ENCODE results near the gene PTPN12. TPM values are rescaled to one million over a fixed set of nuclear protein-coding genes. Genes with fewer than 3 reads are reported as not detected.

PTPN12 gene
- total and polyA plus RNA-seq, 7 experiments from 2014 or later, result 1.4 to 50.0 (median 22.6) TPM

GRCh38 chr7:77626586-77627308 is 89.7 kb downstream of the PTPN12 start:
- POLR2A ChIA-PET, result no interaction called here
- DNase-seq, result no peak
- Histone ChIP-seq H3K4me3 (ENCODE audit: low read length) (no peak overlapping the region), H3K4me1 (ENCODE audit: control insufficient read depth in 2 of 2, insufficient read depth in 2 of 2, low read length in 2 of 2) (no peaks in the 10 kb centered on the region), H3K36me3 (ENCODE audit: control insufficient read depth in 2 of 3, insufficient read depth in 3 of 3, low read length in 3 of 3) (peaks cover 0 to 12% (median 0%) of the 10 kb centered on the region in 3 experiments), H3K27me3 (ENCODE audit: control insufficient read depth in 2 of 2, insufficient read depth in 2 of 2, low read length in 2 of 2) (no peaks in the 10 kb centered on the region), H3K9me3 (ENCODE audit: control insufficient read depth in 2 of 3, low read length in 3 of 3) (no peaks in the 10 kb centered on the region), H3K27ac (ENCODE audit: low read depth, low read length) (no peak overlapping the region)
- H3K27me3 Mint-ChIP-seq, result no peaks in the 10 kb centered on the region
- H3K27ac Mint-ChIP-seq, result peak overlapping the region in 1 of 9 donors; percentile 76
- intact Hi-C loops (cut with micrococcal nuclease), result no loop called here
- CTCF ChIA-PET, result no interaction called here
- no peak for ATAC-seq
- H3K9me3 Mint-ChIP-seq, result no peaks in the 10 kb centered on the region
- H3K36me3 Mint-ChIP-seq, result peaks cover 0 to 19% (median 12%) of the 10 kb centered on the region in 5 donors
- H3K4me3 Mint-ChIP-seq, result no peak overlapping the region
- H3K4me1 Mint-ChIP-seq, result peaks cover 0 to 5% (median 0%) of the 10 kb centered on the region in 7 donors

DNA sequence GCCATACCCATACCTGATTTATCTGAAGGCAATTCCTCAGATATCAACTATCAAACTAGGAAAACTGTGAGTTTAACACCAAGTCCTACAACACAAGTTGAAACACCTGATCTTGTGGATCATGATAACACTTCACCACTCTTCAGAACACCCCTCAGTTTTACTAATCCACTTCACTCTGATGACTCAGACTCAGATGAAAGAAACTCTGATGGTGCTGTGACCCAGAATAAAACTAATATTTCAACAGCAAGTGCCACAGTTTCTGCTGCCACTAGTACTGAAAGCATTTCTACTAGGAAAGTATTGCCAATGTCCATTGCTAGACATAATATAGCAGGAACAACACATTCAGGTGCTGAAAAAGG is 90.2 kb downstream of the PTPN12 start:
- ATAC-seq (no peak), DNase-seq (no peak)
- H3K36me3 Mint-ChIP-seq, result peaks cover 0 to 14% (median 12%) of the 10 kb centered on the region in 5 donors
- no peak overlapping the region for H3K4me3 Mint-ChIP-seq
- no peak overlapping the region for H3K4me3 ChIP-seq (ENCODE audit: low read length)
- H3K9me3 Mint-ChIP-seq, result no peaks in the 10 kb centered on the region
- H3K27ac Mint-ChIP-seq, result peak overlapping the region in 1 of 9 donors; percentile 11
- H3K9me3 ChIP-seq (ENCODE audit: control insufficient read depth in 2 of 3, low read length in 3 of 3), result no peaks in the 10 kb centered on the region
- intact Hi-C loops (cut with micrococcal nuclease), result no loop called here
- ChIA-PET CTCF (interaction anchor here (1.2 kb wide), 1 partner anchor 31 kb away, joined by 3 read pairs; no protein-coding TSS in a partner anchor), POLR2A (no interaction called here)
- no peaks in the 10 kb centered on the region for H3K4me1 ChIP-seq (ENCODE audit: control insufficient read depth in 2 of 2, insufficient read depth in 2 of 2, low read length in 2 of 2)
- peaks cover 0 to 5% (median 0%) of the 10 kb centered on the region in 7 donors for H3K4me1 Mint-ChIP-seq
- no peaks in the 10 kb centered on the region for H3K27me3 Mint-ChIP-seq
- H3K36me3 ChIP-seq (ENCODE audit: control insufficient read depth in 2 of 3, insufficient read depth in 3 of 3, low read length in 3 of 3), result peaks cover 0 to 12% (median 0%) of the 10 kb centered on the region in 3 experiments
- H3K27me3 ChIP-seq (ENCODE audit: control insufficient read depth in 2 of 2, insufficient read depth in 2 of 2, low read length in 2 of 2), result no peaks in the 10 kb centered on the region
- no peak overlapping the region for H3K27ac ChIP-seq (ENCODE audit: low read depth, low read length)

- no peaks in the 10 kb centered on the region for H3K9me3 Mint-ChIP-seq
- Histone ChIP-seq H3K27ac (ENCODE audit: low read depth, low read length) (no peak overlapping the region), H3K36me3 (ENCODE audit: control insufficient read depth in 2 of 3, insufficient read depth in 3 of 3, low read length in 3 of 3) (peaks cover 0 to 12% (median 0%) of the 10 kb centered on the region in 3 experiments), H3K4me3 (ENCODE audit: low read length) (no peak overlapping the region), H3K4me1 (ENCODE audit: control insufficient read depth in 2 of 2, insufficient read depth in 2 of 2, low read length in 2 of 2) (no peaks in the 10 kb centered on the region), H3K9me3 (ENCODE audit: control insufficient read depth in 2 of 3, low read length in 3 of 3) (no peaks in the 10 kb centered on the region), H3K27me3 (ENCODE audit: control insufficient read depth in 2 of 2, insufficient read depth in 2 of 2, low read length in 2 of 2) (no peaks in the 10 kb centered on the region)
- POLR2A ChIA-PET, result no interaction called here
- no peak for DNase-seq
- no peak overlapping the region for H3K4me3 Mint-ChIP-seq
- CTCF ChIA-PET, result no interaction called here
- intact Hi-C loops (cut with micrococcal nuclease), result no loop called here
- no peaks in the 10 kb centered on the region for H3K27me3 Mint-ChIP-seq
- peaks cover 0 to 18% (median 12%) of the 10 kb centered on the region in 5 donors for H3K36me3 Mint-ChIP-seq
- no peak for ATAC-seq
- peaks cover 0 to 5% (median 0%) of the 10 kb centered on the region in 7 donors for H3K4me1 Mint-ChIP-seq
- H3K27ac Mint-ChIP-seq, result peak overlapping the region in 1 of 9 donors; percentile 22
Observed at GRCh38 chr7:77629797-77630196, 92.7 kb downstream of the PTPN12 start.

GRCh38 chr7:77631820-77632219 is 94.7 kb downstream of the PTPN12 start:
- H3K27me3 Mint-ChIP-seq, result no peaks in the 10 kb centered on the region
- peaks cover 0 to 2% (median 0%) of the 10 kb centered on the region in 7 donors for H3K4me1 Mint-ChIP-seq

DNA sequence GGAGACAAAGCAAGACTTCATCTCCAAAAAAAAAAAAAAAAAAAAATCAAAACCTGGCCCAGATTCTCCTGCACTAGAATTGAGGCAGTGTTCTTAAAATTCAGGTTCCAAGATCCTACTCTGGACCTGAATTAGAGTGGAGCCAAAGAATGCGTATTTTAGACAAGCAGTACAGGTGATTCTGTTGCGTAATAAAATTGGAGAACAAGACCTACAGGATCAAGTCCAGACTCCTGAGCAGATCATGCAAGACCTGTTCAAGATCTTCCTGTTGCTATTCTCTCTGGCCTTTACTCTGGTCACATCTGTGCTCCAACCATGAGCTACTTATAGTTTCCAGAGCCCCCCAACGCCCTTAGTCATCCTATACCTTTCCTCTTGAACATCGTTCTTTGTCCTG is 107.7 kb downstream of the PTPN12 start:
- Mint-ChIP-seq H3K36me3 (peaks cover 0 to 16% (median 5%) of the 10 kb centered on the region in 5 donors), H3K27me3 (no peaks in the 10 kb centered on the region), H3K27ac (peak overlapping the region in 2 of 9 donors; percentile 4 to 62), H3K4me3 (no peak overlapping the region), H3K4me1 (peaks cover 0 to 2% (median 0%) of the 10 kb centered on the region in 7 donors), H3K9me3 (no peaks in the 10 kb centered on the region)
- ATAC-seq, result no peak
- Histone ChIP-seq H3K9me3 (ENCODE audit: control insufficient read depth in 2 of 3, low read length in 3 of 3) (no peaks in the 10 kb centered on the region), H3K36me3 (ENCODE audit: control insufficient read depth in 2 of 3, insufficient read depth in 3 of 3, low read length in 3 of 3) (no peaks in the 10 kb centered on the region), H3K4me1 (ENCODE audit: control insufficient read depth in 2 of 2, insufficient read depth in 2 of 2, low read length in 2 of 2) (no peaks in the 10 kb centered on the region), H3K27ac (ENCODE audit: low read depth, low read length) (no peak overlapping the region), H3K27me3 (ENCODE audit: control insufficient read depth in 2 of 2, insufficient read depth in 2 of 2, low read length in 2 of 2) (no peaks in the 10 kb centered on the region), H3K4me3 (ENCODE audit: low read length) (no peak overlapping the region)
- CTCF ChIA-PET, result no interaction called here
- no peak for DNase-seq
- intact Hi-C loops (cut with micrococcal nuclease), result no loop called here
- POLR2A ChIA-PET, result no interaction called here

More at GRCh38 chr7:77631820-77632219, 94.7 kb downstream of the PTPN12 start:
- ChIA-PET CTCF (interaction anchor here (0.8 to 1.4 kb wide), 3 partner anchors 20 to 128 kb away, joined by 3 to 4 read pairs (median 3); no protein-coding TSS in a partner anchor), POLR2A (no interaction called here)
- Mint-ChIP-seq H3K27ac (no peak overlapping the region), H3K4me3 (no peak overlapping the region), H3K36me3 (peaks cover 0 to 9% (median 3%) of the 10 kb centered on the region in 5 donors), H3K9me3 (no peaks in the 10 kb centered on the region)
- H3K27me3 ChIP-seq (ENCODE audit: control insufficient read depth in 2 of 2, insufficient read depth in 2 of 2, low read length in 2 of 2), result no peaks in the 10 kb centered on the region
- intact Hi-C loops (cut with micrococcal nuclease), result no loop called here
- H3K4me3 ChIP-seq (ENCODE audit: low read length), result no peak overlapping the region
- H3K9me3 ChIP-seq (ENCODE audit: control insufficient read depth in 2 of 3, low read length in 3 of 3), result no peaks in the 10 kb centered on the region
- no peak for ATAC-seq
- DNase-seq, result no peak
- H3K36me3 ChIP-seq (ENCODE audit: control insufficient read depth in 2 of 3, insufficient read depth in 3 of 3, low read length in 3 of 3), result peaks cover 0 to 7% (median 0%) of the 10 kb centered on the region in 3 experiments
- H3K27ac ChIP-seq (ENCODE audit: low read depth, low read length), result no peak overlapping the region
- no peaks in the 10 kb centered on the region for H3K4me1 ChIP-seq (ENCODE audit: control insufficient read depth in 2 of 2, insufficient read depth in 2 of 2, low read length in 2 of 2)

DNA sequence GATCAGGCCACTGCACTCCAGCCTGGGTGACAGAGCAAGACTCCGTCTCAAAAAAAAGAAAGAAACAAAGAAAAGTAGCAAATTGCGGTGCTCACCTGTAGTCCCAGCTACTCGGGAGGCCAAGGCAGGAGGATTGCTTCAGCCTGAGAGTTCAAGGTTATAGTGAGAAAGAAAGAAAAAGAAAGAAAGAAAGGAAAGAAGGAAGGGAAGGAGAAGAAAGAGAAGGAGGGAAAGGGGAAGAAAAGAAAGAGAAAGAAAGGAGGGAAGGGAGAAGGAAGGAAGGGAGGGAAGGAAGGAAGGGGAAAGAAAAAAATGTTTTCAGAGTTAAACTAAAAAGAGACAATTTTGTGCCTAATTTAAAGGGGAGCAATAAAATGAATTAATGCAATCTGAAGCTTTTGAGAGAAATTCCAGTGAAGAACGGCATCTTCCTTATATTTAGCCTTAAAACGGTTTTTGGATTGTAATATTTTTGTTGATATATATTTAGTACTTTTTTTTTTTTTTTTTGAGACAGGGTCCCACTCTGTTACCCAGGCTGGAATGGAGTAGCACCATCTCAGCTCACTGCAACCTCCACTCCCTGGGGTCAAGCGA is 111.7 kb downstream of the PTPN12 start:
- intact Hi-C loops (cut with micrococcal nuclease), result no loop called here
- no peaks in the 10 kb centered on the region for H3K27me3 ChIP-seq (ENCODE audit: control insufficient read depth in 2 of 2, insufficient read depth in 2 of 2, low read length in 2 of 2)
- Mint-ChIP-seq H3K4me3 (no peak overlapping the region), H3K27ac (peak overlapping the region in 1 of 9 donors; percentile 42), H3K27me3 (no peaks in the 10 kb centered on the region), H3K4me1 (peaks cover 0 to 2% (median 0%) of the 10 kb centered on the region in 7 donors), H3K9me3 (no peaks in the 10 kb centered on the region), H3K36me3 (peaks cover 0 to 9% (median 0%) of the 10 kb centered on the region in 5 donors)
- H3K36me3 ChIP-seq (ENCODE audit: control insufficient read depth in 2 of 3, insufficient read depth in 3 of 3, low read length in 3 of 3), result no peaks in the 10 kb centered on the region
- no peaks in the 10 kb centered on the region for H3K9me3 ChIP-seq (ENCODE audit: control insufficient read depth in 2 of 3, low read length in 3 of 3)
- ATAC-seq (no peak), DNase-seq (no peak)
- ChIA-PET CTCF (interaction anchor here (0.7 to 5.2 kb wide), 3 partner anchors 11 to 275 kb away, joined by 3 to 34 read pairs (median 4); no protein-coding TSS in a partner anchor), POLR2A (no interaction called here)
- no peak overlapping the region for H3K27ac ChIP-seq (ENCODE audit: low read depth, low read length)
- no peak overlapping the region for H3K4me3 ChIP-seq (ENCODE audit: low read length)
- H3K4me1 ChIP-seq (ENCODE audit: control insufficient read depth in 2 of 2, insufficient read depth in 2 of 2, low read length in 2 of 2), result no peaks in the 10 kb centered on the region

Data from naive thymus-derived CD4-positive, alpha-beta T cell (primary cell).